Muscle of arm (tissue), 14 donors: ENCODE data around the gene TRIM65. TPM values are rescaled to one million over a fixed set of nuclear protein-coding genes. Genes with fewer than 3 reads are reported as not detected.

Source experiments
- DNase-seq: peaks from one replicate; pipeline ENCODE4 v3.0.0-alpha.2; 2013
- long read RNA-seq, 11 donors: transcript quantifications; one replicate each; lab custom pipeline, GENCODE V29; 2026
- polyA plus RNA-seq, 12 donors: library from polyadenylated mRNA; unstranded; fragments of 120-200 nt; gene quantifications; one replicate each; pipeline ENCODE4 v1.2.1, GENCODE V29; 2013; ENCODE audit not compliant: insufficient read length in 12 of 12

The TRIM65 gene, protein sequence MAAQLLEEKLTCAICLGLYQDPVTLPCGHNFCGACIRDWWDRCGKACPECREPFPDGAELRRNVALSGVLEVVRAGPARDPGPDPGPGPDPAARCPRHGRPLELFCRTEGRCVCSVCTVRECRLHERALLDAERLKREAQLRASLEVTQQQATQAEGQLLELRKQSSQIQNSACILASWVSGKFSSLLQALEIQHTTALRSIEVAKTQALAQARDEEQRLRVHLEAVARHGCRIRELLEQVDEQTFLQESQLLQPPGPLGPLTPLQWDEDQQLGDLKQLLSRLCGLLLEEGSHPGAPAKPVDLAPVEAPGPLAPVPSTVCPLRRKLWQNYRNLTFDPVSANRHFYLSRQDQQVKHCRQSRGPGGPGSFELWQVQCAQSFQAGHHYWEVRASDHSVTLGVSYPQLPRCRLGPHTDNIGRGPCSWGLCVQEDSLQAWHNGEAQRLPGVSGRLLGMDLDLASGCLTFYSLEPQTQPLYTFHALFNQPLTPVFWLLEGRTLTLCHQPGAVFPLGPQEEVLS
- polyA plus RNA-seq, result 10 to 100 TPM in 11 of 12 donors, not detected in 1; 11.9 to 19.8 (median 13.9) TPM
- long read RNA-seq, donor 1, partial matches to known transcripts, result 0 of 9 reads
- long read RNA-seq, donor 1, other reads (novel, unspliced or antisense), result 0 of 9 reads
- long read RNA-seq, donor 2, partial matches to known transcripts, result 0 of 4 reads
- long read RNA-seq, donor 2, other reads (novel, unspliced or antisense), result 0 of 4 reads
- long read RNA-seq, donor 3, partial matches to known transcripts, result 0 of 1 reads
- long read RNA-seq, donor 3, other reads (novel, unspliced or antisense), result 0 of 1 reads
- long read RNA-seq, donor 4, partial matches to known transcripts, result 0 of 3 reads
- long read RNA-seq, donor 4, other reads (novel, unspliced or antisense), result 0 of 3 reads
- long read RNA-seq, donor 5, partial matches to known transcripts, result 0 of 2 reads
- long read RNA-seq, donor 5, other reads (novel, unspliced or antisense), result 0 of 2 reads
- long read RNA-seq, donor 6, result 0 reads
- long read RNA-seq, donor 7, partial matches to known transcripts, result 0 of 2 reads
- long read RNA-seq, donor 7, other reads (novel, unspliced or antisense), result 0 of 2 reads
- long read RNA-seq, donor 8, partial matches to known transcripts, result 0 of 2 reads
- long read RNA-seq, donor 8, other reads (novel, unspliced or antisense), result 0 of 2 reads
- long read RNA-seq, donor 9, partial matches to known transcripts, result 0 of 3 reads
- long read RNA-seq, donor 9, other reads (novel, unspliced or antisense), result 0 of 3 reads
- long read RNA-seq, donor 10, partial matches to known transcripts, result 0 of 1 reads
- long read RNA-seq, donor 10, other reads (novel, unspliced or antisense), result 0 of 1 reads
- long read RNA-seq, donor 11, result 0 reads

DNA sequence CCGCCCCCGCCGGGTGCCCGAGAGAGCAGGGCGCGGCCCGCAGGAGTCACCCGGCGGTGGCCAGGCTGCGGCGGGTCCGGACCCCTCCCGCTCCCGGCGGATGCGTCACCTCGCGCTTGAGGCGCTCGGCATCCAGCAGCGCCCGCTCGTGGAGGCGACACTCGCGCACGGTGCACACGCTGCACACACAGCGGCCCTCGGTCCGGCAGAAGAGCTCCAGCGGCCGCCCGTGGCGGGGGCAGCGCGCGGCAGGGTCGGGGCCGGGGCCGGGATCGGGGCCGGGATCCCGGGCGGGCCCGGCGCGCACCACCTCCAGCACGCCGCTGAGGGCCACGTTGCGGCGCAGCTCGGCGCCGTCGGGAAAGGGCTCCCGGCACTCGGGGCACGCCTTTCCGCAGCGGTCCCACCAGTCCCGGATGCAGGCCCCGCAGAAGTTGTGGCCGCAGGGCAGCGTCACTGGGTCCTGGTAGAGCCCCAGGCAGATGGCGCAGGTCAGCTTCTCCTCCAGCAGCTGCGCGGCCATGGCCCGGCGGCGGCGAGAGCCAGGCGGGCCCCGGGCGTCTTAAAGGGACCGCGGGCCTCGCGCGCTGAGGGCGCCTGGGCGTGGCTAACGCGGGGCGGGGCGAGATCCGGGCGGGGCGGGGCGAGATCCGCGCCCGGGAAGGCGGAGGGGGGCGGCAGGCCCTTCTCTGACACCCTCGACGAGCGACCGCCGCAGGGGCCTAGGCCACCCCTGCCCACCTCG lies at the start of gene TRIM65:
TRIM65 (minus strand) TSS at position 537 of the 745 bp plus-strand sequence; CDS start at position 523, 14 bp downstream.
- peak; percentile 80 for DNase-seq

DNA sequence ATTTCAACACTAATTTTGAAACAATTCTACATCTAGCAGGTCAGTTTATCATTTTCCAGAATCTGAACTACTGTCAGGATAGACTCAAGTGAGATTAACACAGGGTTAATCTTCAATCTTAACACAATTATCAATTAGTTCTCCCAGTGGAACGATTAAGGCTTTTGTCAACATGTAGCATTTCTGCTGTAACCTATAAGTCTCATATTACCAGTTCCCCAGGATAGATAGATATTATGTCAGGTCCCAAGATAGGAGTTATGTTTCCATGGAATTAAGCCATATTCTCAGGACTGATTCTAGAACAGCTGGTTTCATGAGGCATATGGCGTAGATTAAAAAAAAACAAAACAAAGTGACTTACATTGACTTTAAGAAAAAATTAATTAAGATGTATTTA lies 48.5 kb upstream of the TRIM65 start:
- DNase-seq, result no peak

DNA sequence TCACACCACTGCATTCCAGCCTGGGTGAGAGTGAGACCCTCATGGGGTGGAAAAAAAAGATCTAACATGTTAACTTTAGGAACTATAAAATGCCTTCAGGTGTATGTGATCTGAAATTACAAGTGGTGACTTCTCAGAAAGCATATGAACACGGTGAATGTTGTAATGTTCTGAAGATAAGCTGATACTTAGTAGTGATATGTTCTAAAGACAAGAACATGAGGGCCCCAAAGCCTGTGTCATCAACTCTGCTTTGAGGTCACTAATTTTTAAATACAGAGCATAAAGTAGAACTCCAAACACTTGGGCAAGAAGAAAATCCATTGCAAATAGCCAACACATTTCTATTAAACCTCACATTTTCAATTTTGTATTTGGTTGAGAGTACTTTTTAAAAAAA lies 46.7 kb upstream of the TRIM65 start:
- no peak for DNase-seq

DNA sequence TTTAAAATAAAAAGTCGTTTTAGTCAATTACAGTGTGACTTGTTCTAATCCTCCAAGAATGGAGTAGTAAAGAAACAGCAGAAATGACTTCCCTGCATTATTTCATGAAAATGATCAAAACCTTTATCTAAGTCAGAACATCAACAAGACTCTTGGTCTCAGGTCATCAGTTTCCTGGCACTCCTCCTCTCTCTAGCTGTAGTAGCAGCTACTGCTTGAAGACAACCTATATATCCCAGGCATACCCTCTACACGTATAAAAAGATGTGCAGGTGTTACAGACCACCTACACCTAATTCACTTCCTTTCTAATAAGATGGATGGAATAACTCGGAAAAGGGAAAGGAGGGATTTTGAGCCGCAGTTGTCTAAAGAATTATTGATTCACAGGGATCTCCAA lies 45.7 kb upstream of the TRIM65 start:
- DNase-seq, result no peak

DNA sequence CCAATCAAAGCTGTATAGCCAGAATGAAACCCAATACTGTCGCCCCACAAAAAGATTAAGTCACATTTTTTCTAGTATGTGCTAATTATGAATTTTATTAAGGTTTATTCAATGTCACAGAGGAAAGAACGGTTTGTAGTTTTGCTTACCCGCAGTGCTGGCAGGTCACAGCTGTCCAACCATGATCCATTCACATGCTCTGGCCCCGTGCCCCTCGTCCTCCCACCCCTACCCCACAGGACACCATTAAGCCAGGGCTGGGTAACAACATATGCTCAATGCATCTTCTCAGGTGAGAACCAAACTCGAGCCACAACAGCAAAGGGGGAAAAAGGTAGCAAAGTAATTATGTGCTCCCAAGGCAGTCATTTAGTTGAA lies 44.7 kb upstream of the TRIM65 start:
- DNase-seq, result no peak

DNA sequence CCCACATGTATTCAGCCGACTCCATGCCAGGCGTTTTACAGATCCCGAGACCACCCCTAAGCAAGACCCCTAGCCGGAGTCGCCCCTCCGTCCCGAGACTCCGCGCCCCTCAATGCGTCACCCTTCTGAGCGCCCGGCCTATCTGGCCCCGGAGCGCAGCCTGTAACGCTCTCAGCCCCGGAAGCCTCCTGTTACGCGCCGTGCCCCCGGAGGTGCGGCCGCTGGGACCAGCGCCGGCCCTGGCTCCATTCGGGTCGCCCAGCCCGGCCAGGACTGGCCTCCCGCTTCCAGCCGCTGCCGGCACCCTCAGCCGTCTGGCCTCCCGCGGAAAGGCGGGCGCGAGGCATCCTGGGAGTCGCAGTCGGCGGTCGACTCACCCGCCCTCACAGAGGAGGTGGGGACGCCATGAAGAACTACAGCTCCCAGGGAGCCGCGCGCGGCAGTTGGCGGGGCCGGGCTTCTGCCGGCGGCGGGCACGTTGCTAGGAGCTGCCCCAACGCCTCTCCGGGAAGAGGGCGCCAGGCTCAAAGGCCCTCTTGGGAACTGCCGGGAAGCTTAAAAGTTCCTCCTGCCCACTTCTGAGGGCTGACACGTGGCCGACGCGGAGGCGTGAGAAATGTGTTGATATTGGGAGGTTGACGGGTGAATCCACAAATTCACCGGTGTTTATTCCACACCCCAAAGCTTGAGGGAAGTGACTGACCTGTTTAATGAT lies 44.1 kb upstream of the TRIM65 start, which contains the start of gene FBF1:
FBF1 (minus strand) TSS at position 316 of the 715 bp plus-strand sequence. CDS start 2,893 bp downstream, outside the sequence.
- DNase-seq, result peak; percentile 89

DNA sequence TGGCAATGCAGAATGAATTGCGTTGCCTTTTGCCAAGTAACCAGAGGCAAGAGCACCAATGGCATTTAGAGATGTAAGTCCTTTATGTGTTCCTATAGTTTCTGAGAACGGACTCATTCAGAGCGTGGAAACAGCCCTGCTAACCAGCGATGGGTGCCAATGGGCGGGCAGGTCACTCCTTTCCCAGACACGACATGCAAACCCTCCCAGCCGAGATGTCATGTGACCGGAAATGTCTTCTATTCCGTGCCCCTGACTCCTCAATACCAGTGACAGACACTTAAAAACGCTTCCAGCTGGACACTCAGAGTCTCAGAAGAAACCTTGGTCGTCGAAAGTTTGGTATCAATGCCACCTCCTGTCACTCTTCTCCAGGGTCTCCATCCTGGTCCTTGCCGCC lies 40.9 kb upstream of the TRIM65 start:
- no peak for DNase-seq

DNA sequence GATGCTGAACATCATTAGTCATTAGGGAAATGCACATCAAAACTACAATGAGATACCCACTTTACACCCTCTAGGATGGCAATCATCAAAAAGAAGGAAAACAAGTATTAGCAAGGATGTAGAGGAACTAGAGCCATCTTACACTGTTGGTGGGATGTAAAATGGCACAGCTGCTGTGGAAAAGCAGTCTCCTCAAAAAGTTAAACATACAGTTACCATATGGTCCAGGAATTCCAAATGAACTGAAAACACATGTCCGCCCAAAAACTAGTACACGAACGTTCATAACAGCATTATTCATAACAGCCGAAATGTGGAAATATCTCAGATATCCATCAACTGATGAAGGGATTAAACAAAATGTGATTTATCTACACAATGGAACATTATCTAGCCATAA lies 37.1 kb upstream of the TRIM65 start:
- no peak for DNase-seq

DNA sequence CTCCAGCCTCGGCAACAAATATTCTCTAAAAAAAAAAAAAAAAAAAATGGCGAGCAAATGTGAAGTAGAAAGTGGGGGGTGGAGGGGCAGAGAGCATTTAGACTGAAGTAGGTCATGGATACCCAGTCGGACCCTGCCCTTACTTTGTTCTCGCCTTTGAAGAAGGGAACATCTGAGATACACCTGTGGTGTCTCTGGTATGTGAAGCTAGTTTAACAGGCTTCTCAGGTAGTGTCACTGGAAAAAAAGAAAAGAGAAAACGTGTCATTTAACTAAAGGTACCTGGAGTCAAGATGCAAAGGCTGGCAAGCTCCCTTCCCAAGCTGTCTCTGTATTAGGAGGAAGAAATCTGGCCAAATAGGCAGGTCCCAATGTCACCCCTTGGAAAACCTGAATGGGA lies 36.1 kb upstream of the TRIM65 start:
- no peak for DNase-seq

DNA sequence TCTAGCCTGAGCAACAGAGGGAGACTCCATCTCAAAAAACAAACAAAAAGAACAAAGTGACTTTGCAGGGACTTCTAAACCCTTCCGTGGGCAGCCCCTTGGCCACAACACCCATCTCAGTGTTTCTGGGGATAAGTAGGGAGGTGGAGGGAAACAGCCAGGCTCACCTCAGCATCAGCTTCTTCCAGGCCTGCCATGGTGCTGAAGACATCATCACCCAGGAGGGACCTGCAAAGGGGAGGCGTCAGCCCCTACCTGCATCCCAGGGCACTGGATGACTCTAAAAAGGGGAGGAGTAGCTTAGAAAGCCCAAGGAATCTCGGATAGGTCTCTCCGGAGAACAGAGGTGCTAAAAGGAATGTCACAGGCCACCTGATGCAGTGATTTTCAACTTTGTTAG lies 34.3 kb upstream of the TRIM65 start:
- no peak for DNase-seq

DNA sequence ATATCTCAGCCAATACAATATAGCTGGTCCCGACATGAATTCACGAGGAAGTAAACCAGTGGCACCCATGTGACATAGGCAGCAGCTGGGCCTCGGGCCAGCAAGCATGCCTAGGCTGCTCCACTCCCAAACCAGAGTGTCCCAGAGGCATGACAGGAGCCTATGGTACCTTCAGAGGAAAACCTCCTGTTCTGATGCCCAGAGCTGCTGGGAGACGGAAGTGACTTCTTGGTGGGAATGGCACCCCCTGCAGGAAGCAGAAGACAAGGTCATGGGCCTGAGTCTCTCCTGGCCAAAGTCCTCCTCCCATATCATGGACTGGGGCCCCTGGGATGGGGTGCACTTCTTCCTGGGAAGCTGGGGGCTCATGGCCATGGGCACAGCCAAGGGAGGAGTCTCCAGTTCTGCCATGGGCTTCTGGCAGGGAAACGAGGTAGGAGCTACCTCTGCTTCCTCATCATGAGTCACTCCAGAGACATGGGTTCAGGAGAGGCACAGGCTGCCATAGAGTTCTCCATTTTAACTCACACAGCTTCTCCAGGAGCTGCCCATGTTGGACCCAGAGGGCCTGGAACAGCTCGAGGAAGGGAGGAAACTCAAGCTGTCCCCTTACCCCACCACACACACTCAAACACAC lies 30.7 kb upstream of the TRIM65 start:
- DNase-seq, result no peak

DNA sequence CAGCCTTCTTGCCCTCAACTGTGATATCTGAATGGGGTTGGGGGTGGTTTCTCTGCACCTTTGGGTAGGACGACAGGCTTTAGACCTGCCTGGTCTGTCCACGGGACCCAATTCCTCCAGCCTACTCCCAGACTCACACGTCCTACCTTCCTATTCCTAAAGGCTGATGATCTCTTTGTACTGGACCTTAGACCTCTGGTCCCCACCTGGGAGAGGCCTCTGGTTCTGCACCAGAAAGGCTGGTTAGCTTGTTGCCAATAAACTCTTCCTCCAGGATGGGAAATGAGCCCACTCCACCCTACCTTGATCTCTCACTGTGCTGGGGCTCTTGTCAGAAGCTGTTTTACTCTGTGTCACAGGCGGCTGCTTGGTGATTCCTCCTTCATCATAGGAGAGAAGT lies 29.7 kb upstream of the TRIM65 start:
- no peak for DNase-seq

DNA sequence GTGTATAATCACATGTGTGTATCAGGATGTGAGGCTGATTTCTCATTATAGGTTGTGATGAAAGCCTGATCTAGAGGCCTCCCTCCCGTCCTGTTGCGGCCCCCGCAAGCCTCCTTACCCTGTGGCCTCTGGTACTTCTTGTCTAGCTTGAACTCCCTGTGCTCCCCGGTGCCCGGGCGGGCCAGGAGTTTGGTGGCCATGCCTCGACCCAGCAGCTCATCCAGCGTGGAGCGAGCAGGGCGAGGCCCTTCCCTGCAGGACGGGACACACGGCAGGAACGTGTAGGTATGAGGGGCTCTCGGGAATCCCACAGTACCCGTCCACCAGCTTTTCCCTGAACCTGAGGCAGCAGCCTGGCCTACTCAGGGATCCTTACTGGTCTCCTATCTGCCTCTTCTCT lies 29.2 kb upstream of the TRIM65 start:
- DNase-seq, result no peak

DNA sequence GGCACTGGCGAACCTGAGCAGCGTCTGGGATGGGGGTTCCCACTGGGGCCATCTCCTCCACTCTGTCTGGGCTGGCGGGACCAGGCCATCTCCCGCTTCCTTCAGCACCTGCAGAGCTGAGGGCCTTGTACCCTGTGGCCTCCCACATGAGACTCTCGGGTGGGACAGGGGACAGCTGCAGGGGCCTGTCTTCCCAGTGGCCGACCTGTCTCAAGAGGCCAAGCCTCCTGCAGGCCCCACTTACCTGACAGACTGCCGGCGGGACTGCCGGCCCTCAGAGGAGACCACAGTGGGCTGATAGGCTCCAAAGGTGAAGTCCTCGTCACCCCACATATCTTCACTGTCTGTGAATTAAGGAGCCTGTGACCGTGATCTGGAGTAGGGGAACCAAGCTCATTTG lies 28.4 kb upstream of the TRIM65 start:
- DNase-seq, result no peak

DNA sequence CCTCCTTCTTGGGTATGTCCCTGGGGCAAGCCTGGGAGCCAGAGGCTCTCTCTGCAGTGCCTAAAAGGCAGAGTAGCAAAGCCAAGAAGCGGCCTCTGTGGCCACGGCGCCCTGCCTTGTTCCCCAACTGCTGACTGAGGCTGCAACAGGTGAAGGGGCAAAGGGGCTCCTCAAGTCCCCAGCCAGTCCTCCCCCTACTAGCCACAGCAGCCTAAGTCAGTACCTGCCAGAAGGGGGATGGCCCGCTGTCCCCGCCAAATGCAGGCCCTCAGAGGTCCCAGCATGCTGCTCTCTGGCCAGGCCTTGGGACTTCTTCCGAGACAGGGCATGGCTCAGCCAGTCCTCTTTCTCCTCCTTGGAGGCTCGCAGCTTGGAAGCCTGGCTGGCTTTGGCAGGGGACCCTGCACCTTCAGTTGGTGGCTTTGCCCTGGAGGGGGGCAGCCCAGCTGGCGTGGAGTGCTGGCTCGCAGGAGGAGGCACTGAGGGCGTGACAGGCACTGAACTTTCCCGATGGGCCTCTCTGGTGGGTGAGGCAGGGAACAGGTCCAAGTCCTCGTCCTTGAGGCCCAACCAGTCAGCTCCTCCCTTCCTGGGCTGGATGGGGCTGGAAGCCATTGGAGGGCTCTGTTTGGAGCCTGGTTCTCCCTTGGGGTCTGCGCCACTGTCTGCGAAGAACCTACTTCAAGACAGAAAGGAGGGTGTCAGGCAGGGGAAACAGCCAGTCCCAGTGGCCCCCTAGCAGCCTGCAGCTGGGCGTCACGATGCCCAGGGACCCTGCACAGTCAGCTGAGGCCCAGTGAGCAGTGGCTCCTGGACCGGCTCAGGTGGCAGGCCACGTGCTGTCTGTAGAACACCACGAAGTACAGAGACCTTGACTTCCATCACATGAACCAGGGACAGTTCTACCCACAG lies 26.5 kb upstream of the TRIM65 start:
- no peak for DNase-seq

DNA sequence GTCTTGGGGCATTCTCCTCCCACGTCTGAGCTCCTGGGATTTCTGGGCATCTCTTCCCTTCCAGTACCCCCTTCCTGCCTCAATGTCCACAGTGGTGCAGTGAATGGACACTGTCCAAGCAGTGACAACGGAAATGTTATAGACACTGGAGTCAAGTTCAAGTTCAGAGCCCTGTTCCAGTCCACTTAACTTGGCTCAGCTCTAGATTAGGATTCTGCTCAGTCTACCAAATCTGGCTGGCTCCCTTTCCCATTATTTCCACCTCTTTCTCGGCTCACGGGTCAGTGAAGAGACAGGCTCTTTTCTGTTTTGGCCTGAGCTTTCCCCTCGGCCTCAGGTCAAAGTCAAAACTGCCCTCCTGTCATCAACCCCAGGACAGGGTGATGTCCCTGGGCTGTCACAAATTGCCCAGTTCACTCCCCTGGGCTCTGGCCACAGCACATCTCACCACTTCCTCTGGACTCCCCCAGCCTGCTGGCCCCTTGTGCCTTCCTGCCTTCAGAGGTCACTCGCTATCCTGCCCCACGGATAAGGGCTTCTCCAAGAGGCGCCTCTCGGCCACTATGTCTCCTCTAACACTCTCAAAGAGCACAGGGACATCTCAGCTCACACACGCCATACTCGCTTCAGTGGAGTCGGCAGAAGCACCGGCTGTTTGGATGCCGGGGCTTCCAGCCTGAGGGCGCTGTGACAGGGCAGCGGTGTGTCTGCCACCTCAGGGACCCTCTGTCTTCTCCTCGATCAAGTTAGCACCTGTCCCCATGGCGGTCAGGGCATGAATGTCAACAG lies 25.6 kb upstream of the TRIM65 start:
- DNase-seq, result no peak

DNA sequence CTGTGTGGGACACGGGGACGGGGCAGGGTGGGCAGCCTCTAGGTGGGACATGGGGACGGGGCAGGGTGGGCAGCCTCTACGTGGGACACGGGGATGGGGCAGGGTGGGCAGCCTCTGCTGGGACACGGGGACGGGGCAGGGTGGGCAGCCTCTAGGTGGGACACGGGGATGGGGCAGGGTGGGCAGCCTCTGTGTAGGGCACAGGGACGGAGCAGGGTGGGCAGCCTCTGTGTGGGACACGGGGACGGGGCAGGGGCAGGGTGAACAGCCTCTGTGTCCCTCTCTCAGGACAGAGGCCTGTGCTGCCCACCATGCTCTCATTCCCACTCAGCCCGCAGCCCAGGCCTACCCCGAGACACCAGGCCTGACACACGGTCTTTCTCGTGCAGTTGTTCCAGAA lies 24.8 kb upstream of the TRIM65 start:
- no peak for DNase-seq

DNA sequence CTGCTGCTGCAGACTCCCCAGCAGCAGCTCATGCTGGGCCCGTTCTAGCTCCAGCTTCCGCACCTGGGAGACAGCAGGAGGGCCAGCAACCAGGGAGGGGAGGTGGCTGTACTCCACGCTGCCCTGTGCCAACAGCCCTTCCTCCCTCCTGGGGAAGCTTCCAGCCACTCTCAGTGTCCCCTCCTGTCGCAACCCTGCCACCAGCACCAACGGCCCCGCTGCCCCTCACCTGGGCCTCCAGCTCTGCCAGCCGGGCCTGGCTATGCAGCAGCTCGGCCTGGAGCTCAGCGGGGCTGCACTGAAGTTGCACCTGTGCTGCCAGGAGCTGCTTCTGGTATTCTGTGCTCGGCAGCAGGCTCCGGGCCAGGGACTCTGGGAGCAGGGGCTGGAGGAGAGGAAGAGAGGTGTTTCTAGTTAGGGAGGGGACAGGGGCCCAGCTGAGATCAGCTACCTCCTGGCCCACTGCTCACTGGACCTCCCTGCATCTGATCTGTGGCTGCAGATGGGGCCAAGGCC lies 23.4 kb upstream of the TRIM65 start:
- no peak for DNase-seq
